Stimulated activated CD8-positive, alpha-beta memory T cell treated with anti-CD3 and anti-CD28 coated beads, Interleukin-12 subunit alpha, Interleukin-12 subunit beta, amount 100 ng/mL, for 4 hours (primary cell): ENCODE data around the gene SDE2.
"Not testable (repeated sequence)": the region's sequence is repeated elsewhere in the genome, so short reads cannot be mapped to it uniquely, and the experiment has no call there.

Experiments used
- DNase-seq: peaks from one replicate; pipeline ENCODE4 v3.0.0-alpha.2; 2020; ENCODE audit warnings: low read depth

The SDE2 gene

DNA sequence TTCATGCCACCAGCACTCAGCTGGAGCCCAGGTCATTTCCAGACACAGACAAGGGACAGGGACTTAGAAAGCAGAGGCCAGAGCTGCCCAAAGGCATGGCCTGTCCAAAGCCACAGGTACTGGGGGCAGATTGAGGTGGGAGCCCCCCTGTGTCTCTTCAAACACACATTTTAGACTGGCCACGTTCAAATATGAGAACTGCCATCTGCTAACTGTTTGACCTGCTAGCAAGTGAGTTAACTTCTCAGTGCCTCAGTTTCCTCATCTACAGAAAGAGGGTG, 57.3 kb downstream of the SDE2 start:
- DNase-seq, result no peak

DNA sequence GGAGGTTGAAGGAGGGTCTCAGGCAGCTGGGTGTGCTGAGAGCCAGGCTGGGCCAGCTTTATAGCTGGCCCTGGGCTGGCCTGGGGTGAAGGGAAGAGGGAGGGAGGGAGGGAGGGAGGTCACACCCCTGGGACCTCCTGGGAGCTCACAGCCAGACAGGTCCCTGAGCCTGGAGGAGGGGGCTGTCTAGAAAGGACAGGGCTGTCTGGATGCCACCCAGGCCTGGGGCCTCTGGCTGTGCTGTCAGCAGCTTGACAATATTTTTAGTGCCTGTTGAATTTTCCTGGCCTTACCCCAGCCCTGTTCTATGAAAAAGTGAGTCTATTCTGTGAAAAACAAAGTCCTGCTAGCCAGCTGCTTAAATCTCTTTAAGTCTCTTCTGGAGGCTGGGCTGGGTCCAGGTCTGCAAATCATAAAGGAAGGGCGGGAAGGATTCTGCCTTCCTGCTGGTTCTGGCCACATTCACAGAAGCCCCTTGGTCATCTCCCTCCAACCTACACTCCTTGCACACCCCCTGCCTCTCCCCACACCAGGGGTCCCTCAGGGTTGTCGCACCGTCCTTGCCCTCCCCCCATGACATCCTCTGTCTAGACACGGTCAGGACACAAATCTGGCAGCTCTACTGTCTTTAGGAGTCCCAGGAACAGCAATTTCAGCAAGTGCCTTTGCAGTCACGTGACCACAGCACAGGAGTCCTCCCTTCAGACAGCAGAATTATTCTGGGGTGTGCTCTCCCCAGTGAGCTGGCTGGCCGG, 57.8 kb downstream of the SDE2 start, which contains the start of gene LEFTY2:
TSS of gene LEFTY2 (minus strand) at position 34 of the 755 bp plus-strand sequence. CDS start 80 bp downstream, outside the sequence.
- DNase-seq, result no peak

DNA sequence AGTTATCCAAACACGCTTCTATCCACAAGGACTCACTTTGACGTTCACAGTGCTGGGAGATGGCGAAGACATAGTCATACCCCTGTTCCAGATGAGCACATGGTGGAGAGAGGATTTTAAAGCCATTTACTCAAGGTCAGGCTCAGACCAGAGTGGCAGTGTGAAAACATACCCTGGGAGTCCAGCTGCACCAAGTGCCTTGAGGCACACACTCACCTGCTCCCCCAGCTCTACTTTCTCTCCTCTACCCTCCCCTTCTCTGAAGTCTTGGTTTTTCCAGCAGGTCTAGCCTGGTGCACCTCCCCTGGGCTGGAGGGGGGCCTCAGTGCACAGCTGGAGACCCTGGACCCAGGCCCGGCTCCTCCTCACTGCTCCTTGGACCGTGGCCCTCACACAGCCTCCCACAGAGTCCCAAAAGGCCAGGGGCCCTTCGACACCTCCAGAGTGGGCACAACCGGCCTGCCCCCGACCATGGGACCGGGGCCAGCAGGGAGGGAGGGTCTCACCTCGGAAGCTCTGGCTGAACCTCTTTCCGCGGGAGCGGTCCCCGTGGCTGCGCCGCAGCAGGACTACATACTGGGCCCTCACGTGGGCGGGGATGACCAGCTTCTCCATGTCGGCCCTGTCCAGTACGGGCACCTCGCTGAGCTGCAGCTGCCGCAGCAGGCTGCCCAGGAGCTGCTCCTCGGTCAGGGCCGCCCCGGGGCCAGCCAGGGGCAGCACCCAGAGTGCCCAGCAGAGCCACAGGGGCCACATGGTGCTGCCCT, 58.6 kb downstream of the SDE2 start:
- DNase-seq, result no peak

DNA sequence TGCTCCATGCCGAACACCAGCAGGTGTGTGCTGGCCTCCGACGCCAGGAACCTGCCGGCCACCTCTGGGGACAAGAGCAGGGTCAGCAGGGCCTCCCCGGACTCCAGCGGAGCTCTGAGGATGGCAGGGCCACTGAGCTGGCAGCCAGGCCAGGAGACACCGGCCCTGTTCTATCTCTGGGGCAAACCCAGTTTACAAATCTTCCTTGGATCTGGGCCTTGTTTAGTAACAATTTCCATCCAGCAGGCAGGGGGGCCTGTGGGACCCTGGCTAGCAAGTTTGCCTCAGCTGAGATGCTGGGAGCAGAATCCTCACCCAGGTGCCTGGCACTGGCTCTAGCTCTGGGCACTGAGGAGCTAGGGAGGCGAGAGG, 59.2 kb downstream of the SDE2 start:
- DNase-seq, result not testable (repeated sequence)

DNA sequence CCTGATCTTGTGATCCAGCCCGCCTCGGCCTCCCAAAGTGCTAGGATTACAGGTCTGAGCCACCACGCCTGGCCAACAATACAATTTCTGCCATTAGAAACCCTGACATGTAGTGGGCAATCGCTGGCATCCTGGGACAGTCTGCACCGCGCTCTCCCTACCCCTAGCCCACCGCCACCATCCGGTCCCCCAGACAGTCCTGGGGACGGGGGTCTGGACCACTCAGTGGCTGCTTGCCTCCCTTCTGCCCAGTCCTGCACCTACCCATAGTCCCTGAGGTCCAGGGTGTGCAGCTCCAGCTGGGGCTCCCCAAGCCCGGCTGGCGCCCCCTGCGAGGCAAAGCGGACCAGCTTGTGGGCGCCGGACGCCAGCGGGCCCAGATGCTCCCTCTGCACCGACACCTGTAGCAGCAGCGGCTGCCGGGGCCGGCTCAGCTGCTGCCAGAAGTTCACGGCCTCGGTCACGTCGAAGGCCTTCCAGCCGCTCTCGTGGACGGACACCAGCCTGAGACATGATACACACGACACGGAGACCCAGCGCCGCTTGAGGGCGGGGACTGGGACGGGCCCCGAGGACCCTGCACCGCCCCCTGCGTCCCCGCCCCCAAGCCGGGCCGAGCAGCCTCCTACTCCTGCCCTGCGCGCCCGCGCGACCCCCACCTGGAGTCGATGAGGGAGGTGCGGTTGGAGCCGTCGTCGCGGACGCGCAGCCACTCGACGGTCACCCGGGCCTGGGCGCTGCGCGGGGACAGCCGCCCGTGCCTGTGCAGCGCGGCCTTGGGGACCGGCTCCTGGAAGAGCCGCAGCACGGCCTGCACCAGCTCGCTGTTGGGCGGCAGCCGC, 59.8 kb downstream of the SDE2 start:
- not testable (repeated sequence) for DNase-seq

DNA sequence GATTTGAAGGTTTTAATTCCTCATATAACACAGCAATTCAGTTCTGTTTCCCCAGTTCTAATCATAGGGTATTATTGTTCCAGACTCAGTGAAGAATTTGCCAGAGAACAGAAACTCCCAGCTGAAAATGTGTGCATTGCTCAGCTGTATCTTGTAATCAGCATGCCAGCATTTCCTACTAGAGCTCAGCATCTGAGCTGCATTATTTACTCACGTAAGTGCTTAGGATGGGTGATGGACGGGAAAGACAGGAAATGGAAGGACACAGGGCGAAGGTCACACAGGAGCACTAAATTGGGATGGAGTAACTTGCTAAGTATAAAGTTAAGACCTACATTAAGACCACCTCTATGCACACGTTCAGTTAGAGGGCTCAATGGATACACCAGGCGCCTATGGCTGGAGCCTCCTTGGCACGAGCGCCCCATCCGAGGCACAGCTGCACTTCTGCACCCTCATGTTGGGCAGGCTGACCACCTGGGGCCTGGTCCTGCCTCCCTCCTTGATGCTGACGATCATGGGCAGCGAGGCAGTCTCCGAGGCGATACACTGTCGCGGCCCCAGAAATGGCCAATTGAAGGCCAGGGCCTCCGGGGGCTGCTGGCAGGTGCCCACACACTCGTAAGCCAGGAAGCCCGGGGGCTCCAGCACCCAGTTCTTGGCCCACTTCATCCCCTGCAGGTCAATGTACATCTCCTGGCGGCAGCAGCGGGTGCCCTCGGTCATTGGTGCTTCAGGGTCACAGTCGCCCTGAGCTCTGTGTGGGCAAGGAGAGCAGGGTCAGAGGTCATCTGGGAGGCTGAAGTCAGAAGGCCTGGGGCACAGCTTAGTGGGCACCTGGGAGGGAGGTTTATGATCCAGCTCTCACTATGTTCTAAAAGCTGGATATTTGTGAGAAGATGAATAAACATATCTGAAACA, 61.8 kb downstream of the SDE2 start:
- no peak for DNase-seq

DNA sequence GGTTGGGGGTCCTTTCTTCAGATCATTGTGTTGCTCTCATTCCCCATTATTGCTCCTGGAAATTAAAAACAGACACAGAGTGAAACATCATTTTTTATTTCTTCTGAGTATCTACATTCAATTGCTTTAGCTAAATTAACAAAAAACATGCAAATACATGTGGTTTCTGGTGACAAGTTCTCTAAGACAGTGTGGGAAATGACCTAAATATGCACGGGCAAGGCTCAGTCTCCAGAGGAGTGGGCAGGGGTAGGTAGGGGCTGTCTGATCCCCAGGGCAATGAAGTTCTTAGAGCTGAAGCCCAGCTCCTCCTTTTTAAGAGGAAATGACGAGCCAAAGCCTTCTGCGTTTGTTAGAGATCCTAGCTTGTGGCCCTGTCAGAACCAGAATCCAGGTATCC, 62.6 kb downstream of the SDE2 start:
- DNase-seq, result no peak

DNA sequence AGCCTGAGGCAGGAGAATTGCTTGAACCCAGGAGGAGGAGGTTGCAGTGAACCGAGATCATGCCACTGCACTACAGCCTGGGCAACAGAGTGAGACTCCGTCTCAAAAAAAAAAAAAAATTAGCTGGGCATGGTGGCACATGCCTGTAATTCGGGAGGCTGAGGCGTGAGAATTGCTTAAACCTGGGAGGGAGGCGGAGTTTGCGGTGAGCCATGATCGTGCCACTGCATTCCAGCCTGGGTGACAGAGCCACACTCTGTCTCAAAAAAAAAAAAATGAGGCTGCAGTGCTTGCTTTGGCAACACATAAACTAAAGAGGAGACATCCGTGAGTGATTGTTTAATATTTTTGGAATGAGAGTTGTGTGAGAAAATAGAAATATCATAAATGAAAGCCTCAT, 63.1 kb downstream of the SDE2 start:
- DNase-seq, result not testable (repeated sequence)

DNA sequence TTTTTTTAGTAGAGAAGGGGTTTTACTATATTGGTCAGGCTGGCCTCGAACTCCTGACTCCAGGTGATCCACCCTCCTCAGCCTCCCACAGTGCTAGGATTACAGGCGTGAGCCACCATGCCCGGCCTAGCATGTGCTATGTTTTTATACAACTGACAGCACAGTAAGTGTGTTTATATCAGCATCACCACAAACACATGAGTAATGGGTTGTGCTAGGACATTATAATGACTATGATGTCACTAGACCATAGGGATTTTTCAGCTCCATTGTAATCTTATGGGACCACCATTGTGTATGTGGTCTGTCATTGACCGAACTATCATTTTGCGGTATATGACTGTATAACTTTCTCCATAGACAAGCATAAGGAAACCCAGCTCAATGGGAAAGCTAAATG, 64.4 kb downstream of the SDE2 start:
- DNase-seq, result no peak

DNA sequence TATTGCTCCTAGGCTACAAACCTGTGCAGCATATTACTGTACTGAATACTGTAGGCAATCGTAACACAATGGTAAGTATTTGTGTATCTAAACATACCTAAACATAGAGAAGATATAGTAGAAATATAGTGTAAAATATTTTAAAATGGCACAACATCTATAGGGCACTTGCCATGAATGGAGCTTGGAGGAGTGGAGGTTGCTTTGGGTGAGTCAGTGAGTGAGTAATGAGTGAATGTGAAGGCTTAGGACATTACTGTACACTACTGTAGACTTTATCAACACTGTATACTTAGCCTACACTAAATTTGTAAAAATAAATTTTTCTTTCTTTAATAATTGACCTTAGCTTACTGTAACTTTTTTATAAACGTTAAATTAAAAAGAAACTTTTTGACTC, 66.1 kb downstream of the SDE2 start:
- DNase-seq, result no peak
